GM10266 (cell line): ENCODE results near the gene TRAF3IP1.

Experiments
- DNase-seq: peaks from one replicate; pipeline ENCODE4 v3.0.0; 2012; ENCODE audit errors: extremely low spot score
- TF ChIP-seq, protein P1 (sequence below): IDR thresholded peaks from 2 replicates; pipeline ENCODE4 v1.5.1; 2012; ENCODE audit warnings: mild to moderate bottlenecking, low read depth; ENCODE audit not compliant: control insufficient read depth, insufficient read depth; ENCODE audit errors: missing control alignments

Gene TRAF3IP1

GRCh38 chr2:238278626-238279323, 41.5 kb upstream of the TRAF3IP1 start:
- DNase-seq: no peak
- TF ChIP-seq, protein P1, sequence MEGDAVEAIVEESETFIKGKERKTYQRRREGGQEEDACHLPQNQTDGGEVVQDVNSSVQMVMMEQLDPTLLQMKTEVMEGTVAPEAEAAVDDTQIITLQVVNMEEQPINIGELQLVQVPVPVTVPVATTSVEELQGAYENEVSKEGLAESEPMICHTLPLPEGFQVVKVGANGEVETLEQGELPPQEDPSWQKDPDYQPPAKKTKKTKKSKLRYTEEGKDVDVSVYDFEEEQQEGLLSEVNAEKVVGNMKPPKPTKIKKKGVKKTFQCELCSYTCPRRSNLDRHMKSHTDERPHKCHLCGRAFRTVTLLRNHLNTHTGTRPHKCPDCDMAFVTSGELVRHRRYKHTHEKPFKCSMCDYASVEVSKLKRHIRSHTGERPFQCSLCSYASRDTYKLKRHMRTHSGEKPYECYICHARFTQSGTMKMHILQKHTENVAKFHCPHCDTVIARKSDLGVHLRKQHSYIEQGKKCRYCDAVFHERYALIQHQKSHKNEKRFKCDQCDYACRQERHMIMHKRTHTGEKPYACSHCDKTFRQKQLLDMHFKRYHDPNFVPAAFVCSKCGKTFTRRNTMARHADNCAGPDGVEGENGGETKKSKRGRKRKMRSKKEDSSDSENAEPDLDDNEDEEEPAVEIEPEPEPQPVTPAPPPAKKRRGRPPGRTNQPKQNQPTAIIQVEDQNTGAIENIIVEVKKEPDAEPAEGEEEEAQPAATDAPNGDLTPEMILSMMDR: no peak

GRCh38 chr2:238279324-238279682, 41.0 kb upstream of the TRAF3IP1 start:
- TF ChIP-seq, protein P1: no peak
- no peak for DNase-seq

DNA sequence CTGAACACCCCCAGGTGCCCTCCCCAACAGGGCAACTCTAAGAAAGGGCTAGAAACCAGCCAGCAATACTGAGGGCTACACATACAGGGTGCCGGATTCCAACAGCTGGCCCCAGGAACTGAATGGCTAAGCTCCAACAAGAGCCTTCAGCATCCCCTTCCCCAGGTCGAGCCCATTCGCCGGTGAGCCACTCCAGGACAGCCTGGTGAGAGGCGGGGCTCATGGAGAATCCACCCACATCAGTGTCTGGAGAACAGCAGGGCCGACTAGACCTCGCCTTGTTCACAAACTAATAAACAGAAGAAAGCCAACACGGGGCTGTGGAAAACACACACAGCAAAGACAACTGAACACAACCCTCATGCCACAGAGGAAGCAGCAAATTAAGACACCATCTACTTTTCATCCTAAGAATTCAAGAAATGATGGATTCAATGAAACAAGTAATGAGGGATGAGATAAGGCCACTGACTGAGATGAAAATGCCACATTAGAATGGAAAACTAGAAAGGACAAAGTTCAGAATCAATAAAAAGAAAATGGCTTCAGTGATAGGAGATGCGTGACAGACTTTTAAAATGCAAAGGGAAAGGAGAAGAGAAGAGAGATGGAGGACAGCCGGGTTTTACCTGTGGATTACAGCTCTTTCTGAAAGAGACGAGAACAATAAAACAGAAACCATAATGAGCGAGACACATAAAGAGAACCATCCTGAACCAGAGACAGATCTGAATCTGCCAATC, 40.1 kb upstream of the TRAF3IP1 start:
- TF ChIP-seq, protein P1: no peak
- no peak for DNase-seq

GRCh38 chr2:238281826-238282480, 38.4 kb upstream of the TRAF3IP1 start:
- TF ChIP-seq, protein P1: no peak
- no peak for DNase-seq

DNA sequence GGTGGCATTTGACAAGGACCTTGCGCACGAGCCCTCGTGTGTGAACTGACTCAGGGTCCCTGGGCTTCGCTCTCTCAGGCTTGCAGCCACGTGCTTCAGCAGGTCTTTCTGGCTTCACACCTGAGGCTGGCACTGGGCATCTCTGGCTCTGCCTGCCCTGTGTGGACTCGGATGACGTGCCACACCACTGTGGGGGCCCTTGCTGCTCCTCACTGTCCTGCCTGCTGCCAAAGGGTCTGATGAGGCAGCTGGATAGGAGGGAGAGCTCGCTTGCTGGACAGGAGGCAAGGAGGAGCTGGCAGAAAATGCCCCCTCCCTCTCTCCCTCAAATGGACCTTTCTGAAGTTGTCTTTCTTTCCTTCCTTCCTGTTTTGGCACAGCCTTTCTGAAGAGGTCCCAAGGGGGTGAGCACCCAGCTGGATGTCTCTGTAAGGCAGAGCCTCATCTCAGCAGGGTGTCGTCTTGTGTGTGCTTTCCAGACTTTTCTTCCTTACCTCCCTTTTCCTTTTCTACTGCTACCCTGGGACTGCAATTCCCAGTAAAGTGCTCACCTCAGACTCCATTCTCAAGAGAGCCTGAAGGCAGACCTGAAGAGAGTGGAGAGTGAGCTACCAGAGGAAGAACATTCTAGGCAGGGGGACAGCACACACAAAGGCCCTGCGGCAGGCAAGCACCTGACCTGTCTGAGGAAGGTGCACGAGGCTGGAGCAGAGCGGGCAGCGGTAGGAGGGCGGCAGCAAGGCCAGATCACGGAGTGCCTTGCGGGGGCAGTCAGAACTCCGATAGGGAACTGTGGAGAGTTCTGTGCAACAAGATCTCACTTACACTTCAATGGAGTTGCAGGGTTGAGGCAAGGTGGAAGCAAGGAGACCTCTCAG, 37.2 kb upstream of the TRAF3IP1 start:
- DNase-seq: no peak
- TF ChIP-seq, protein P1: no peak

GRCh38 chr2:238284802-238285515, 35.4 kb upstream of the TRAF3IP1 start:
- no peak for DNase-seq
- TF ChIP-seq, protein P1: no peak
